HEK293T (cell line): ENCODE measurements around the gene VSIG10L.

ENCODE experiments used
- CTCF ChIA-PET: fragments of 350-600 bp; formaldehyde crosslinking; extraction: SDS; loops from one replicate; lab custom pipeline; 2021; ENCODE audit warnings: antibody characterized with exemption, inconsistent platforms; lab: Yijun Ruan, JAX
- POLR2A ChIA-PET: fragments of 350-600 bp; formaldehyde crosslinking; extraction: SDS; loops from one replicate; lab custom pipeline; 2020; ENCODE audit warnings: antibody characterized with exemption, inconsistent platforms; lab: Yijun Ruan, JAX
- DNase-seq: peaks from one replicate; pipeline ENCODE4 v3.0.0; 2012; ENCODE audit warnings: mixed read lengths; ENCODE audit errors: extremely low spot score
- ARNT ChIP-seq: fragments of 450-650 bp; IDR thresholded peaks from 2 replicates; pipeline ENCODE4 v1.6.1; 2017; ENCODE audit warnings: mild to moderate bottlenecking
- BHLHE40 ChIP-seq: fragments of 450-650 bp; IDR thresholded peaks from 2 replicates; pipeline ENCODE4 v1.6.1; 2016; ENCODE audit warnings: mild to moderate bottlenecking, moderate library complexity, borderline replicate concordance
- CTBP1 ChIP-seq: fragments of 450-650 bp; IDR thresholded peaks from 2 replicates; pipeline ENCODE4 v1.6.1; 2016; ENCODE audit warnings: borderline replicate concordance
- ELF4 ChIP-seq: fragments of 450-650 bp; IDR thresholded peaks from 2 replicates; pipeline ENCODE4 v1.6.1; 2017; ENCODE audit warnings: antibody characterized with exemption
- FOXA1 ChIP-seq: fragments of 450-650 bp; IDR thresholded peaks from 2 replicates; pipeline ENCODE4 v1.6.1; 2016; ENCODE audit warnings: mild to moderate bottlenecking
- FOXK2 ChIP-seq: fragments of 450-650 bp; IDR thresholded peaks from 2 replicates; pipeline ENCODE4 v1.6.1; 2016; ENCODE audit warnings: mild to moderate bottlenecking
- FOXM1 ChIP-seq: fragments of 450-650 bp; IDR thresholded peaks from 2 replicates; pipeline ENCODE4 v1.6.1; 2017; ENCODE audit warnings: mild to moderate bottlenecking, borderline replicate concordance
- HDGF ChIP-seq: fragments of 450-650 bp; IDR thresholded peaks from 2 replicates; pipeline ENCODE4 v1.6.1; 2017; ENCODE audit warnings: antibody characterized with exemption, borderline replicate concordance
- L3MBTL2 ChIP-seq: fragments of 450-650 bp; conservative IDR thresholded peaks from 2 replicates; pipeline ENCODE4 v1.6.1; 2016; ENCODE audit warnings: mild to moderate bottlenecking
- LEF1 ChIP-seq: fragments of 450-650 bp; IDR thresholded peaks from 2 replicates; pipeline ENCODE4 v1.6.1; 2017; ENCODE audit warnings: mild to moderate bottlenecking, borderline replicate concordance
- NFRKB ChIP-seq: fragments of 450-650 bp; IDR thresholded peaks from 2 replicates; pipeline ENCODE4 v1.6.1; 2016; ENCODE audit warnings: mild to moderate bottlenecking, moderate library complexity
- PKNOX1 ChIP-seq: fragments of 450-650 bp; IDR thresholded peaks from 2 replicates; pipeline ENCODE4 v1.6.1; 2016
- SP1 ChIP-seq: fragments of 450-650 bp; IDR thresholded peaks from 2 replicates; pipeline ENCODE4 v1.6.1; 2017
- SUZ12 ChIP-seq: fragments of 450-650 bp; IDR thresholded peaks from 2 replicates; pipeline ENCODE4 v1.6.1; 2016; ENCODE audit warnings: mild to moderate bottlenecking
- TARDBP ChIP-seq: fragments of 450-650 bp; IDR thresholded peaks from 2 replicates; pipeline ENCODE4 v1.6.1; 2016
- ZNF384 ChIP-seq: fragments of 450-650 bp; IDR thresholded peaks from 2 replicates; pipeline ENCODE4 v1.6.1; 2016

Gene VSIG10L

GRCh38 chr19:51292971-51293370 is 49.0 kb downstream of the VSIG10L start:
- TF ChIP-seq ARNT (no peak), FOXA1 (no peak), SP1 (no peak), SUZ12 (no peak), TARDBP (no peak), BHLHE40 (no peak), L3MBTL2 (no peak), LEF1 (no peak), NFRKB (no peak), FOXM1 (no peak), ELF4 (no peak), PKNOX1 (no peak), FOXK2 (no peak), ZNF384 (no peak), HDGF (no peak), CTBP1 (no peak)
- ChIA-PET CTCF (no interaction called here), POLR2A (no interaction called here)
- no peak for DNase-seq

DNA sequence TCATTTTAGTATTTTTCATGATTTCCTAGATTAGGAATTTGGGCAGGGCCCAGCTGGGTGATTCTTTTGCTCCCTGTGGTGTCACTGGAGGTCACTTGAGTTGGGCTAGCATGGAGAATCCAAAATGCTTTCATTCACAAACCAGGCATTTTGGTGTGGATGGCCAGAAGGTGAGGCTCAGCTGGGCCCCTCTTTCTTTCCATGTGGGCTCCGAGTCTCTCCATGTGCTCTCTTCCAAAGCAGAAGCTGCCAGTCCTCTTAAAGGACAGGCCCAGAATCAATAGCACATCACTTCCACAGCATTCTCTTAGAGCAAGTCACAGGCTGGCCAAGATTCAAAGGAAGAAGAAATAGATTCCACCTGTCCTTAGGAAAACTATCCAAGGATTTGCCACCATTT is 52.3 kb downstream of the VSIG10L start:
- no peak for TF ChIP-seq ELF4
- TF ChIP-seq ARNT = no peak
- TF ChIP-seq FOXA1 = no peak
- TF ChIP-seq LEF1 = no peak
- no peak for TF ChIP-seq FOXM1
- POLR2A ChIA-PET = no interaction called here
- CTCF ChIA-PET = no interaction called here
- no peak for DNase-seq

GRCh38 chr19:51285682-51286081 is 56.3 kb downstream of the VSIG10L start:
- CTCF ChIA-PET = no interaction called here
- no peak for TF ChIP-seq SUZ12
- TF ChIP-seq FOXM1 = no peak
- TF ChIP-seq L3MBTL2 = no peak
- TF ChIP-seq BHLHE40 = no peak
- TF ChIP-seq TARDBP = no peak
- no peak for TF ChIP-seq FOXK2
- no peak for TF ChIP-seq NFRKB
- no peak for TF ChIP-seq SP1
- no peak for TF ChIP-seq ARNT
- no peak for TF ChIP-seq LEF1
- no peak for TF ChIP-seq PKNOX1
- no peak for TF ChIP-seq FOXA1
- TF ChIP-seq ELF4 = no peak
- no peak for TF ChIP-seq ZNF384
- TF ChIP-seq HDGF = no peak
- no peak for TF ChIP-seq CTBP1
- DNase-seq = no peak
- POLR2A ChIA-PET = no interaction called here

- POLR2A ChIA-PET = no interaction called here
- CTCF ChIA-PET = no interaction called here
- TF ChIP-seq NFRKB (no peak), BHLHE40 (no peak), FOXM1 (no peak), L3MBTL2 (no peak), ZNF384 (no peak), FOXK2 (no peak), SUZ12 (no peak), FOXA1 (no peak), CTBP1 (no peak), HDGF (no peak), LEF1 (no peak)
- DNase-seq = no peak
These were observed 59.6 kb downstream of the VSIG10L start for GRCh38 chr19:51282335-51282734.
